ENCODE measurements around the gene KLHL13.

The KLHL13 gene

DNA sequence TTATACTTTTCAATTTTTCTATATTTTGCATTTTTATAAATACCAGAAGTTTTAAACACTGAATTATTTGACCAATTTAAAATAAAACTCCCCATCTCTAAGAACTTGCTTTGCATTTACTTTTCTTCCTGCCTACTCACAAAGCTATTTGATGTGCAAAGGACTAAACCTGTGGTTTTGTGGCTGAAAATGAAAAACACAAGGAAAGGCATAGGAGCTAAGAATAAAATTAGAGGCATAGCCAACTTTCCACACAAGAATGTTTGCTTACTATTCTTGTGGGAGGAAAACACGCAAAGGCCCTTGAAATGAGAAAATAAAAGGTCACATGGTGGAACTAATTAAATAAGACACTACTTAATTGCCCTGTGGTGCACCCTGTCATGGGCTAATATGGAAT, 221.2 kb downstream of the KLHL13 start:
- Histone ChIP-seq H3K79me2 (no peaks in the 10 kb centered on the region), H3K4me1 (no peaks in the 10 kb centered on the region), H3K36me3 (ENCODE audit: control insufficient read depth, insufficient read depth, low read length) (no peaks in the 10 kb centered on the region), H3K27me3 (ENCODE audit: control insufficient read depth, insufficient read depth, low read length) (no peaks in the 10 kb centered on the region), H3K4me2 (ENCODE audit: low read length) (no peak overlapping the region), H3K4me3 (ENCODE audit: low read depth, low read length) (no peak overlapping the region), H3K27ac (no peak overlapping the region), H2AFZ (no peak overlapping the region), H3K9ac (no peak overlapping the region), H3K9me3 (ENCODE audit: control insufficient read depth, low read length) (no peaks in the 10 kb centered on the region)
- TF ChIP-seq, protein P1, sequence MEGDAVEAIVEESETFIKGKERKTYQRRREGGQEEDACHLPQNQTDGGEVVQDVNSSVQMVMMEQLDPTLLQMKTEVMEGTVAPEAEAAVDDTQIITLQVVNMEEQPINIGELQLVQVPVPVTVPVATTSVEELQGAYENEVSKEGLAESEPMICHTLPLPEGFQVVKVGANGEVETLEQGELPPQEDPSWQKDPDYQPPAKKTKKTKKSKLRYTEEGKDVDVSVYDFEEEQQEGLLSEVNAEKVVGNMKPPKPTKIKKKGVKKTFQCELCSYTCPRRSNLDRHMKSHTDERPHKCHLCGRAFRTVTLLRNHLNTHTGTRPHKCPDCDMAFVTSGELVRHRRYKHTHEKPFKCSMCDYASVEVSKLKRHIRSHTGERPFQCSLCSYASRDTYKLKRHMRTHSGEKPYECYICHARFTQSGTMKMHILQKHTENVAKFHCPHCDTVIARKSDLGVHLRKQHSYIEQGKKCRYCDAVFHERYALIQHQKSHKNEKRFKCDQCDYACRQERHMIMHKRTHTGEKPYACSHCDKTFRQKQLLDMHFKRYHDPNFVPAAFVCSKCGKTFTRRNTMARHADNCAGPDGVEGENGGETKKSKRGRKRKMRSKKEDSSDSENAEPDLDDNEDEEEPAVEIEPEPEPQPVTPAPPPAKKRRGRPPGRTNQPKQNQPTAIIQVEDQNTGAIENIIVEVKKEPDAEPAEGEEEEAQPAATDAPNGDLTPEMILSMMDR (IDR thresholded peaks at IDR 0.05), result no peak

DNA sequence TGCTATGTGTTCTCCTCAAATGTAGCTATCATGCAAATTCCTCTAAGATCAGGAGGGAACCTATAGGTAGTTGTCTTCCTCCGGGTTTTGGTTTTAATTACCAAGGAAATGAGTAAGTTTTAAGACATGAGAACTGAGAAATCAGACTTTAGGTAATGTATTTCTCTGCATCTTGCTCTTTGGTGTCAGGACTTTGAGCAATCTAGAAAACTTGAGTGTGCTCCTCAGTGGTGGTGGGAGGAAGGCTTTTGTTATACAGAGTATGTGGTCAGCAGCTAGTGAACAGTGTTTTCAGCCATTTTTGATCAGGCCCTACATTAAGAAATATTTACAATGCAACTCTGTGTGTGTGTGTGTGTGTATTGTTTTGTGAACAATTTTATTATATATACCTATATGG, 224.1 kb downstream of the KLHL13 start:
- H3K4me1 ChIP-seq, result no peaks in the 10 kb centered on the region
- no peak overlapping the region for H3K4me3 ChIP-seq (ENCODE audit: low read depth, low read length)
- H3K9me3 ChIP-seq (ENCODE audit: control insufficient read depth, low read length), result no peaks in the 10 kb centered on the region
- H3K36me3 ChIP-seq (ENCODE audit: control insufficient read depth, insufficient read depth, low read length), result no peaks in the 10 kb centered on the region
- H3K27me3 ChIP-seq (ENCODE audit: control insufficient read depth, insufficient read depth, low read length), result no peaks in the 10 kb centered on the region
- TF ChIP-seq, protein P1 (IDR thresholded peaks at IDR 0.05), result no peak
- no peak overlapping the region for H3K4me2 ChIP-seq (ENCODE audit: low read length)
- H3K27ac ChIP-seq, result no peak overlapping the region
- H3K9ac ChIP-seq, result no peak overlapping the region
- no peak overlapping the region for H2AFZ ChIP-seq
- no peaks in the 10 kb centered on the region for H3K79me2 ChIP-seq

DNA sequence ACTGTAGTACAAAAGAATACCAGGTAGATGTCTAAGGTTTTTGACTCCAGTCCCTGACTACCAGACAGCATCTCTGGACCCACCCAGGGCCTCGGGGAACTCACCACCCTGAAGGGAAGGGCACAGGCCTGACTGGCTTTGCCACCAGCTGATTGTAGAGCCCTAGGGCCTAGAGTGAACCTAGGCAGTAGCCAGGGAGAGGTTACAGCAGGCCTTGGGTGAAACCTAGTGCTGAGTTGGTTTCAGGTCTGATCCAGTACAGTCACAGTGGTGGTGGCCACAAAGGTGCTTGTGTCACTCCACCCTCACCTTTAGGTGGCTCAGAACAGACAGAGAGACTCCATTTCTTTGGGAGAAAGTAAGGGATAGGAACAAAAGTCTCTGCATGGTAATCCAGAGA, 244.8 kb downstream of the KLHL13 start:
- Histone ChIP-seq H3K9me3 (ENCODE audit: control insufficient read depth, low read length) (no peaks in the 10 kb centered on the region), H3K4me2 (ENCODE audit: low read length) (no peak overlapping the region), H3K27ac (no peak overlapping the region), H3K4me1 (no peaks in the 10 kb centered on the region), H2AFZ (no peak overlapping the region), H3K79me2 (no peaks in the 10 kb centered on the region), H3K27me3 (ENCODE audit: control insufficient read depth, insufficient read depth, low read length) (no peaks in the 10 kb centered on the region), H3K36me3 (ENCODE audit: control insufficient read depth, insufficient read depth, low read length) (no peaks in the 10 kb centered on the region), H3K4me3 (ENCODE audit: low read depth, low read length) (no peak overlapping the region), H3K9ac (no peak overlapping the region)
- TF ChIP-seq, protein P1 (IDR thresholded peaks at IDR 0.05), result no peak

DNA sequence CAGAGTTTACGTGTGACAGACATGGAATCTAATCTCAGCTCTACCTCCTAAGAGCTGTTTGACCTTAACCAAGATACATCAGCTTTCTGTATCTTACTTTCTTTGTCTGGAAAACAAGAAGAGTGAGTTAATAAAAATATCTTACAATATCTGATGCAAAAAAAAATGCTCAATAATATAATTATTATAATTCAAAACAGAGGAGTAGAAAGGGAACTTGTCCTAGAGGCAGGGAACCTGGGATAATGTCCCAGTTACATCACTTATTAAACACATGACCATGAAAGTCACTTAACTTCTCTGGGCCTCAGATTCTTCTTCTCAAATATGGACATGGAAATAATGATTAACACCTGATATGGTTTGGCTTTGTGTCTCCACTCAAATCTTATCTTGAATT, 256.1 kb downstream of the KLHL13 start:
- TF ChIP-seq, protein P1 (IDR thresholded peaks at IDR 0.05), result no peak
- Histone ChIP-seq H3K36me3 (ENCODE audit: control insufficient read depth, insufficient read depth, low read length) (no peaks in the 10 kb centered on the region), H3K9ac (no peak overlapping the region), H3K4me2 (ENCODE audit: low read length) (no peak overlapping the region), H3K4me1 (no peaks in the 10 kb centered on the region), H3K27me3 (ENCODE audit: control insufficient read depth, insufficient read depth, low read length) (no peaks in the 10 kb centered on the region), H3K9me3 (ENCODE audit: control insufficient read depth, low read length) (no peaks in the 10 kb centered on the region), H3K4me3 (ENCODE audit: low read depth, low read length) (no peak overlapping the region), H3K79me2 (no peaks in the 10 kb centered on the region), H2AFZ (no peak overlapping the region), H3K27ac (no peak overlapping the region)

DNA sequence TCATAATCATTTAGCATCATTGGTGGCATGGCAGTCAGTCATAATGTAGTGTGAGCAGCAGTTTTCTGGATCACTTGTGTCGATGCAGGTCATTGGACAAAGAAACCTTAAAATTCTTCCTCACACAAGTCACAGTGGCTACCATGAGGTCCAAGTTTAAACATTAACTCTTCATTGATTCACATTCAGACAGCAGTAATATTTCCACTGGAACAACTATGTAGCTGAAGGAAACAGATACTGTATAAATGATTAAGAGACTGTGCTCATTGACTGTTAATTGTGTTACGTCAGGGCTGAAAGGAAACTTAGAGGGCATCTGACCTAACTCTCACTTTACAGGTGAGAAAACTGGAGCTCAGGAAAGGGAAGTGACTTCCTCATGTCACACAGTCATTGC, 261.8 kb downstream of the KLHL13 start:
- H3K36me3 ChIP-seq (ENCODE audit: control insufficient read depth, insufficient read depth, low read length), result no peaks in the 10 kb centered on the region
- no peak overlapping the region for H3K4me3 ChIP-seq (ENCODE audit: low read depth, low read length)
- TF ChIP-seq, protein P1 (IDR thresholded peaks at IDR 0.05), result no peak
- H3K27me3 ChIP-seq (ENCODE audit: control insufficient read depth, insufficient read depth, low read length), result no peaks in the 10 kb centered on the region
- H3K27ac ChIP-seq, result no peak overlapping the region
- H3K79me2 ChIP-seq, result no peaks in the 10 kb centered on the region
- H3K4me2 ChIP-seq (ENCODE audit: low read length), result no peak overlapping the region
- H3K9me3 ChIP-seq (ENCODE audit: control insufficient read depth, low read length), result no peaks in the 10 kb centered on the region
- no peak overlapping the region for H2AFZ ChIP-seq
- H3K4me1 ChIP-seq, result no peaks in the 10 kb centered on the region
- H3K9ac ChIP-seq, result no peak overlapping the region
